CD4-positive, alpha-beta T cell treated with Interleukin-4 for 1 hour (primary cell): ENCODE data around the gene ADORA2A.

Experiments used
- DNase-seq, 2 donors: peaks; one replicate each; pipeline ENCODE4 v3.0.0-alpha.2; 2020 to 2022

ADORA2A gene

DNA sequence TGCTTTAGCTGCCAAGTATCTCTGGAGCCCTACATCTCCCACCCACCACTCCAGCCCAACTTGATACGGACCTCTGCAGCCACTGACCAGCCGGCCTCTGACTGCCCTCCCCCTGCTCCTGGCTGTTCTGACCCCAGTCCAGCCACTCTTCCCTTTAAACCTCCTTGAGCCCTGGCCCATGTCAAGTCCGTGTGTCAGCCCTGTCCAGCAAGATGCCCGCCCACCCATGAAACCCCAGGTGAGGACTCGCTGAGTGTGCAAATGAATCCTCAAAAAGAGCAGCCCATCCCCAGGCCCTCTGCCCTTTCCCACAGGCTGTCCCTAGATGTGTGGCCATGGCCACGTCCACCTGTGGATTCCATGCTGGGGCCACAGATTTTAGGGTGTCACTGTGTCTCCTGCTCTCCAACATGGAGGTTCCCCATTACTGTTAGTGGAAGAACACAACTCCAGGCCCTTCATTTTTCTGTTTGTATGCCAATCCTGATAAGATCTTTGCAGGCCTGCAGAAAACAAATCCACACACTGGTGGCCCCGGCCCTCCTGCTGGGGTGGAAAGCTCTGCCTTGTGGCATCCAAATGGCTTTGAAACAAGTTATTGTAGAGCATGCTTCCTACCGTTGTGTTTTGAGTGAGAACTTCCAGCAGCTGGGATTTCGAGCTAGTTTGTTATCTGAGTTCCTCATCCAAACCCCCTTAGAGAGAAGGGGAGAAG lies 22.7 kb upstream of the ADORA2A start:
- DNase-seq: no peak

DNA sequence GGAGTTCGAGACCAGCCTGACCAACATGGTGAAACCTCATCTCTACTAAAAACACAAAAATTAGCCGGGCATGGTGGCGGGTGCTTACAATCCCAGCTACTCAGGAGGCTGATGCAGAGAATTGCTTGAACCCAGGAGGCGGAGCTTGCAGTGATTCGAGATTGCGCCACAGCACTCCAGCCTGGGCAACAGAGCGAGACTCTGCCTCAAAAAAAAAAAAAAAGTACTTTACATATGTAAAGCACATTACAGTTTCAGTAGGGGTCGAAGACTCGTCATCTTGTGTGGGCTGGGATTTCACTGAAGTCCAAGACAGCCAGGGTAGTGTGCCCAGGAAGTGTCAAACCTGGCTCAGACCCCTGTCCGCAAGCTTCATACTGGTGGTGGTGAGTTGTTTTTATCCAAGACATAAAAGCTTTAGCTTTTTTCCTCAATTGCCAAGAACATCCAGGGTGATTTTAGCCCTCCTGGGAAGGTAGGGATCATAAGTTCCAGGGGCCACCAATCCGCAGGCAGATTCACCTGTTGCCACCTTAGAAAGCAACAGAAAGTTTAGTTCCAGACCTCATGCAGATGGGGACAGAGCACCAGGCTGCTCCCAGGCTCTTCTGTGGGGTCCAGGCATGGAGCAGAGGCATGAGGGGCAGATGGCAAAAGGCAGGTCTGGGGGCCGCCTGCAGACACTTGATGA lies 21.6 kb upstream of the ADORA2A start:
- no peak for DNase-seq

- DNase-seq: no peak
Measured at GRCh38 chr22:24406322-24407277, 20.8 kb upstream of the ADORA2A start.

GRCh38 chr22:24407278-24407665 lies 20.1 kb upstream of the ADORA2A start:
- no peak for DNase-seq

DNA sequence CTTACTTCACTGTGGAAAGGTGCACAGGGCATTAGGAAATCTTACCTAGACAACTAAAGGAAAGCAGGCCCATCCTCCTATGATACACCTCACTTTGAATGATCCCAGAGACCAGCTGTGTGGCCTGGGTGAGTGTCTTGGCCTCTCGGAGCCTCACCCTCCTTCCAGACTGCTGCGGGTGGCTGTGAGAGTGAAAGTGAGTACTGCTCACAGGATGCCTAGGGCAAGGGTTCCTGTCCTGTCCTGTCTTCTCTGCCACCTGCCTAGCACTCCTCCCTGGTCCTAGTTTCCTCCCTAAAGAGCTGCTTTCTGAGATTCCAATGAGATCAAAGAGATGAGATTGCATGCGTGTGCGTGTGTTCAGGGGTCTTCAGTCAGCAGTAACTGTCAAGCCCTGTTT lies 19.5 kb upstream of the ADORA2A start:
- DNase-seq: no peak

GRCh38 chr22:24408630-24409029 lies 18.8 kb upstream of the ADORA2A start:
- no peak for DNase-seq

- no peak for DNase-seq
Measured at GRCh38 chr22:24409707-24410106, 17.7 kb upstream of the ADORA2A start.

GRCh38 chr22:24410110-24410856 lies 17.1 kb upstream of the ADORA2A start:
- DNase-seq: peak in 1 of 2 donors; percentile 40

DNA sequence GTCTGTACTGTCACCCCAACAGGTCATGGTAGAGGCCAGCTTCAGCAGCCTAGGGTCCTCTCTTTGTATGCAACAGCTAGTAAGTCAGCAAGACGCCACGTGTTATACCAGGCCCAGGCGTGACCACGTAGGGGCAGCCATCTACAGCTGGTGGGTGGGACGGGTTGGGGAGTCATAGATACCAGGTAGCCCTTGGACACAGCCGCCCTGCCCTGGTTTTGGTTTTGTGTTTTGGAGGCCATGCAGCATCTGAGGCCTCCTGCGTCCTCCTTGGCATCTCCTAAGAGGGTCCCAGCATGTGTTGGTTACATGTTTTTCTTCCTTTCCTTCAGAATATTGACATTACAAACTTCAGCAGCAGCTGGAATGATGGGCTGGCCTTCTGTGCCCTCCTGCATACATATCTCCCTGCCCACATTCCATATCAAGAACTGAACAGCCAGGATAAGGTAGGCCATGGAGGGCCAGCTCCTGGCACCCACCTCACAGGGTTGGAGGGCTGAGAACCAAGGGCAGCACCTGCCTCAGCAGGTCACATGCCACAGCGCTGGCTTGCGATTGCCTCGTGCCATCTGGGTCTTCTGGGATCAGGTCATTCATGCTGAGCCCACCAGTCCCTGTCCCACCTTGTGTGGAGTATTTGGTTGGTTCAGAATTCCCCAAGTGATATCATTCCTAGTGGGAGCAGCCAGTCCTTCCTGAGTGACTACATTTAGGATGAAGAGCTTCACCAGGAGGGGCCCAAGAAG lies 16.0 kb upstream of the ADORA2A start:
- DNase-seq: no peak

DNA sequence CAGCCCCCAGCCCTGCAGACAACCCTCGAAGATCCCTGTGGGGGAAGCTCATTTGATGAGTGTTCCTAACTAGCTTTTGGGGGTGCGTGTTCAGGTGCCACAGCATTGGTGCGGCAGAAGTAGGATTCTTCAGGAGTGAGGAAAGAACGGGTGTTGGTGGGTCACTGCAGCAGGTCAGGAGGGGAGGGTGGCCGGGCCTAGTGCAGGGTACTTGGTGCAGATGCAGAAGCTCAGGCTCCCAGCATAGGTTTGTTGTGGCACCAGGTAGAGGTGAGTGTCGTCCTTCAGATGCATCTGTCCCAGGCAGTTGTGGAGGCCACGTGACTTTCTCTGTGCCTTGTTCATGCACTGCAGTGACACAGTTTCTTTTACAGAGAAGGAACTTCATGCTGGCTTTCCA lies 15.1 kb upstream of the ADORA2A start:
- DNase-seq: no peak

DNA sequence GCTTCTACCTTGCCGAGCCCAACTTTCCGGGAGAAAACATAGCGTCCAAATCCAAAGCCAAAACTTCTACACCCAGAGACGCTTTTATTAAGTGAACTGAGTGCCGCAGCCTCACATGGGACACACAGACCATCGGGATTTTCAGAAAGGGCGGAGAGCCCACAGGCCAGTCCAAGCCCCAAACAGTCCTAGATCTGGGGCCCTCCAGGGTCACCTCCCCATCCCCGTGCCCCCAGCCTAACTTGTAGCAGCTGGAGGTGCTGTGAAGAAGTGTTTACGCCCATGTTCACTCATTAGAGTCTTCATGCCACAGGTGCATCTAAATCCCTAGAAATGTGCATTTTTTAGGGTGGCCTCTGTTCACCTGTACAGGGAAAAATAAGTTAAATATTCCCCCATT lies 14.1 kb upstream of the ADORA2A start:
- DNase-seq: no peak

DNA sequence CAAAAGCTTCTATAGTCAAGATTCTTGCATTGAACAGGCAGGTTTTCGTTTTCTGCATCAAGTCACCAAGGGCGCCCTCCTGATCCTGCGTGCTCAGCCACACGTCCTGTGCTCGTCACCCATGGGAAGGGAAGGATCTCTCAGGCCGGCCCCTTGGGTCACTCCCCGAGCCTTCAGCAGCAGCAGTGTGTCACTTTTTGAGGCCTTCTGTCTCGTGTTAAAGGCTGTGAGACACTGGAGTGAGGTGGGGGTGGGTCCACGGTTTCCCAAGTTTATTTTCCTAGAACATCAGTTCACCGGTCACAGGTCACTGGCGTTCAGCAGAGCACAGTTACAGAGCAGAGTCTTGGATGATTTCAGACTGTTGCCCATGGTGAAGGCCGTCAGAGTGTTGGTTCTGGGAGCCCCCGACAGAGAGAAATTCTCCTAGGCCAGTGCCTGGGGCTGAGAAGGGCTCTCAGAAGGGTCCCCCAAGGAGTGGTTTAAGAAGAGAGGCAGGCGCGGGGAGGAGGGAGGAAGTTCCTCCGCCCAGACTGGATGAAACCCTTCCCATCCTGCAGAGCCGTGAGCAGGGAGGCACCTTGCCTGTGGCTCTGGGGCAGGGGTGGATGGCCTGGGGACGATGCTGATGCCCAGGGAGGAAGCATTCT lies 13.5 kb upstream of the ADORA2A start:
- no peak for DNase-seq

DNA sequence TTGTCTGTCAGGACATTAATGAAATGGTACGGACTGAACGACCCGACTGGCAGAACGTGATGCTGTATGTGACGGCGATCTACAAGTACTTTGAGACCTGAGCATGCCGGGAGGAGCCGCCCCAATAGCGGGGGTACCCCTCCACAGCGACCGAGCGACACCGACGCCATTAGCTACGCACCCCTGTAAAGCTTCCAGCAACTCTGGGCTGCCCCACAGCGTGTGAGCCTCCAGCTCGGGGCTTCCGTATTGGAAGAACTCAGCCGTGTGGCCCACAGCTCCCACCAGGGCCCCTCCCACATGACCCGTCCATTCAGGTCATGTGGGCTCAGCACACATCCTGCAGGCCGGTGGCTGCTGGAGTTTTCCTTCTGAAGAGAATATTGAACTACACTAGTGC lies 12.9 kb upstream of the ADORA2A start:
- no peak for DNase-seq

- no peak for DNase-seq
Measured at GRCh38 chr22:24414984-24415945, 12.1 kb upstream of the ADORA2A start.

- DNase-seq: no peak
Measured at GRCh38 chr22:24416095-24416494, 11.3 kb upstream of the ADORA2A start.

DNA sequence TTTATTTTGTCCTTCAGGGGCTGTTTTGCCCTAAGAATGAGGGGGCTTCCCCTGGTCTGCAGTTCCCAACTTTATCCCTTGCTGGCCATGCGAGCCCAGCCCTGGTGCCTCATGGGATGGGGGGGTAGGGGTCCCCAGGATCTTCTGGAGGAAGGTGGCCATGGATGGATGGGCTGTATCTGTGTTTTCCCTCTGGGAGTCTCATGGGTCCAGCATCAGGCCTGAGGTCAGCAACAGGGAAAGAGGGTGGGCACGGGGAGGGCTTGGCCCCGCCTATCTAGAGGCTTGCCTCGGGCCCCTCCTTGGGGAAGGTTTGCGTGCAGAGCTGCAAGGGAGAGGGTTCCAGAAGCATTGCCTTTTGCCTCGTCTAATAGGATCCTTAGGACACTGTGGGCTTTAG lies 10.8 kb upstream of the ADORA2A start:
- no peak for DNase-seq

- DNase-seq: no peak
Measured at GRCh38 chr22:24417200-24417599, 10.2 kb upstream of the ADORA2A start.

DNA sequence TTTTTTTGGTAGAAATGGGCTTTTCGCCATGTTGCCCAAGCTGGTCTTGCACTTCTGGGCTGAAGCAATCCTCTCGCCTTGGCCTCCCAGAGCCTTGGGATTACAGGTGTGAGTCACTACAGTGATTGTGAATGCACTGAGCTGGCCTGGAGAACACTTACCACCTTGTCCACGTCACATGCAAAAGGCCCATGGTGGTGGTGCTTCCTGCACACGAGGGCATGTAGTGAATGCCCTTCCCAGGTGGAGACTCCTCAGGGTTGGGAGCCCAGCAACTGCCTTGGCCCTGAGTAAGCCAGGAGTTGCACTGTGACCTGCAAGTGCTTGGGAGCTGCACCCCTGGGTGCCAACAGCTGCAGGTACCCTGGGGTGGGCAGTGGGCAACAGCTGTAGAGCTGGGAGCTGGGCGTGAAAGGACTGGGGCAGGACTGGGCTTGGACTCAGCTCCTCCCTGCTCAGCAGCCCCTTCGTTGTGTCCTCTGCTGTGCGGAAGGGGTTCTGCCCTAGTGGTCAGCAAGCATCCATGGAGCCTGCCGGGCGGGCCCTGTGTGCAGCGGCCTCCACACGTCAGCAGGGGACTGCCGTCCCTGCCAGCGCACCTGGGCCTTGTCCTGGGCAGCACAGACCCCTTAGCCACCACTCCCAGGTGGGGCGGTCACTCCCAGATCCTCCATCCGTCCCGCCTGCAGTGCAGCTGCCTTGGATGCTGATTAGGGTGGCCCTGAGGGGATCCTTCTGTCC lies 9.3 kb upstream of the ADORA2A start:
- DNase-seq: no peak

- no peak for DNase-seq
Measured at GRCh38 chr22:24418786-24419474, 8.5 kb upstream of the ADORA2A start.
